ENCODE results near the gene NME3.

Gene NME3

GRCh38 chr16:1764971-1765370 lies 6.4 kb downstream of the NME3 start:
- H3K36me3 ChIP-seq = peaks cover 96% of the 10 kb centered on the region
- H3K9me3 ChIP-seq = no peaks in the 10 kb centered on the region
- H3K4me3 ChIP-seq (ENCODE audit: low read depth in 1 of 2, low read length in 1 of 2) = no peak overlapping the region
- TF ChIP-seq CTCF (IDR thresholded peaks at IDR 0.05) = no peak
- H3K27ac ChIP-seq = no peak overlapping the region
- H3K27me3 ChIP-seq = no peaks in the 10 kb centered on the region
- peaks cover 0 to 2% of the 10 kb centered on the region in 2 experiments for H3K4me1 ChIP-seq (ENCODE audit: control insufficient read depth in 1 of 2, insufficient read depth in 1 of 2, low read depth in 1 of 2, low read length in 1 of 2)

DNA sequence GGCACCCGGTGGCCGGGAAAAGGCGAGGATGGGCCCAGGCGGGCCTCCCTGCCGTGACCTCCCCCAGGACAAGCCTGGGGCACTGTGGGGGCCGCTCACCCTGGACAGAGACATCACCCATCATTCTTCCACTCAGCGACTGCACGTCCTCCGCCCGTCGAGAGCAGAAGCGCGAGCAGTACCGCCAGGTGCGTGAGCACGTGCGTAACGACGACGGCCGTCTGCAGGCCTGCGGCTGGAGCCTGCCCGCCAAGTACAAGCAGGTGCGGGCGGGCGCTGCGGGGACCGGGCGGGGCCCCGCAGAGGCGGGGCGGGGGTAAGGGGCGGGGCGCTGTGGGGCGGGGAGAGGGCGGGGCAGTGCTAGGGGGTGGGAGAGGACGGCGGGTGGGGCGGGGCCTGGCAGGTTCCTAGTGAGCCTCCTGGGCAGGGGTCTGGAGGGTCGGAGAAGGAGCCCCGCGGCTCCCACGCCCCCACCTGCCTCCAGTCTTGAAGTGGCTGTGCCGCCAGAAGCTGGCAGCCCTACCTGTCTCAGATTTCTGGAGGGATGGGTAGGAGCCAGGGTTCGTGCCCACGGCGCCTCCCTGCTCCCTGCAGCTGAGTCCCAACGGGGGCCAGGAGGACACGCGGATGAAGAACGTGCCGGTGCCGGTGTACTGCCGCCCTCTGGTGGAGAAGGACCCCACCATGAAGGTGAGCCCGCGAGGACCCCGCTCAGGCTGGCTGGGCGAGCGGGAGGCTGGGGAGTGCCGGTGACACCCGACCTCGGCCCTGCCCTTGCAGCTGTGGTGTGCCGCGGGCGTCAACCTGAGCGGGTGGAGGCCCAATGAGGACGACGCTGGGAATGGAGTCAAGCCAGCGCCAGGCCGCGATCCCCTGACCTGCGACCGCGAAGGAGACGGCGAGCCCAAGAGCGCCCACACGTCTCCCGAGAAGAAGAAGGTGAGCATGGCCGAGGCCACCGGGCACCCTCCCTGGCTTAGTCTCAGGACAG lies 7.5 kb downstream of the NME3 start:
- H3K27me3 ChIP-seq = no peaks in the 10 kb centered on the region
- no peak for TF ChIP-seq CTCF (IDR thresholded peaks at IDR 0.05)
- no peaks in the 10 kb centered on the region for H3K4me1 ChIP-seq (ENCODE audit: control insufficient read depth in 1 of 2, insufficient read depth in 1 of 2, low read depth in 1 of 2, low read length in 1 of 2)
- H3K36me3 ChIP-seq = peaks cover 98% of the 10 kb centered on the region
- H3K4me3 ChIP-seq (ENCODE audit: low read depth in 1 of 2, low read length in 1 of 2) = no peak overlapping the region
- H3K27ac ChIP-seq = no peak overlapping the region
- no peaks in the 10 kb centered on the region for H3K9me3 ChIP-seq

- Histone ChIP-seq H3K36me3 (peaks cover 98% of the 10 kb centered on the region), H3K4me1 (ENCODE audit: control insufficient read depth in 1 of 2, insufficient read depth in 1 of 2, low read depth in 1 of 2, low read length in 1 of 2) (no peaks in the 10 kb centered on the region), H3K27me3 (no peaks in the 10 kb centered on the region), H3K9me3 (no peaks in the 10 kb centered on the region), H3K27ac (no peak overlapping the region), H3K4me3 (ENCODE audit: low read depth in 1 of 2, low read length in 1 of 2) (no peak overlapping the region)
- TF ChIP-seq CTCF (IDR thresholded peaks at IDR 0.05) = no peak
These were observed 8.3 kb downstream of the NME3 start for GRCh38 chr16:1762879-1763520.

- Histone ChIP-seq H3K27me3 (no peaks in the 10 kb centered on the region), H3K9me3 (no peaks in the 10 kb centered on the region), H3K27ac (no peak overlapping the region), H3K36me3 (peaks cover 98% of the 10 kb centered on the region), H3K4me1 (ENCODE audit: control insufficient read depth in 1 of 2, insufficient read depth in 1 of 2, low read depth in 1 of 2, low read length in 1 of 2) (no peaks in the 10 kb centered on the region), H3K4me3 (ENCODE audit: low read depth in 1 of 2, low read length in 1 of 2) (no peak overlapping the region)
- TF ChIP-seq CTCF (IDR thresholded peaks at IDR 0.05) = no peak
These were observed 9.0 kb downstream of the NME3 start for GRCh38 chr16:1762196-1762878.

DNA sequence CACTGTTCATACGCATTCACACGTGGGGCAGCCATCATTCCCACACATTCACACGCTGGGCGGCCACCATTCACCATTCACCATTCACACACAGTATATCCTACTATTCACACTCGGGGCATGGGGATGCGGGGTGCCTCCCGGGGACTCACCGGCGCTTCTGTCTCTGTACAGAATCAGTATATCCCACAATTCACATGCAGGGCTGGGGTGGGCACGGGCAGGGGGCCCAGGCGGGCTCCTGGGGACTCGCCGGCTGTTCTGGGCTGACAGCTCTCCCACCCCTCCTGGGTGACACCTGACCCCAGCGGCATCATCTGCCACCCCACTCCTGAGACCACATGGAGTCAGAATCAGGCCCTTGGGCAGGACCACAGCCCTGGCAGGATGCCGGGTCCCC lies 9.6 kb downstream of the NME3 start:
- H3K9me3 ChIP-seq = no peaks in the 10 kb centered on the region
- H3K27me3 ChIP-seq = no peaks in the 10 kb centered on the region
- H3K27ac ChIP-seq = no peak overlapping the region
- no peak for TF ChIP-seq CTCF (IDR thresholded peaks at IDR 0.05)
- no peak overlapping the region for H3K4me3 ChIP-seq (ENCODE audit: low read depth in 1 of 2, low read length in 1 of 2)
- no peaks in the 10 kb centered on the region for H3K4me1 ChIP-seq (ENCODE audit: control insufficient read depth in 1 of 2, insufficient read depth in 1 of 2, low read depth in 1 of 2, low read length in 1 of 2)
- H3K36me3 ChIP-seq = peaks cover 97% of the 10 kb centered on the region
